ENCODE results near the gene LPIN2.
"Not testable (repeated sequence)": the region's sequence is repeated elsewhere in the genome, so short reads cannot be mapped to it uniquely, and the experiment has no call there.

Gene LPIN2

GRCh38 chr18:3044931-3045698 lies 32.2 kb upstream of the LPIN2 start:
- peak; percentile 31 for DNase-seq

DNA sequence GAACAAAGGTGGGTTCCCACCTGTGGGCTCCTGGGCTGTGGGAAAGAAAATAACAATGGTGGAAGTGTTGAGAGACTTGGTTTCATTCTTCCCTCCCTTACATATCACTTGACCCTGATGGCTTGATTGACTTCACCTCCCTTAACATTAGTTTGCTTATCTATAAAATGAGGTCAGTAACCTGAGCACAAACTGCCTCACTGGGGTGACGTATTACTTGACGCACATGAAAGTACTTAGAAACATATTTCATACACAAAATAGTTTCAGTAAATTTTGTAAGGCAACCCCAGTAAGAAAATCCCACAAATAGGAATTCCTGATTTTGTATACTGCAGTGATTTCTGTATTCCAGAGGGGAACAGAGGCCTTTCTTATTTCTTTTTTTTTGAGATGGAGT lies 29.4 kb upstream of the LPIN2 start:
- no peak for DNase-seq

- DNase-seq, result no peak
Observed at GRCh38 chr18:3041843-3042242, 28.9 kb upstream of the LPIN2 start.

DNA sequence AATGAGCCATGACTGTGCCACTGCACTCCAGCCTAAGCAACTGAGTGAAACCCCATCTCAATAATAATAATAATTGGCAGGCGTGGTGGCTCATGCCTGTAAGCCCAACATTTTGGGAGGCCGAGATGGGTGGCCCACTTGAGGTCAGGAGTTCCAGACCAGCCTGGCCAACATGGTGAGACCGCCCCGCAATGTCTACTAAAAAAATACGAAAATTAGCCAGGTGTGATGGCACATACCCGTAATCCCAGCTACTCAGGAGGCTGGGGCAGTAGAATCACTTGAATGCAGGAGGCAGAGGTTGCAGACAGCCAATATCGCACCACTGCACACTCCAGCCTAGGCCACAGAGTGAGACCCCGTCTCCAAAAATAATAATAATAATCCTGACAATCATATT lies 27.9 kb upstream of the LPIN2 start:
- DNase-seq, result no peak

DNA sequence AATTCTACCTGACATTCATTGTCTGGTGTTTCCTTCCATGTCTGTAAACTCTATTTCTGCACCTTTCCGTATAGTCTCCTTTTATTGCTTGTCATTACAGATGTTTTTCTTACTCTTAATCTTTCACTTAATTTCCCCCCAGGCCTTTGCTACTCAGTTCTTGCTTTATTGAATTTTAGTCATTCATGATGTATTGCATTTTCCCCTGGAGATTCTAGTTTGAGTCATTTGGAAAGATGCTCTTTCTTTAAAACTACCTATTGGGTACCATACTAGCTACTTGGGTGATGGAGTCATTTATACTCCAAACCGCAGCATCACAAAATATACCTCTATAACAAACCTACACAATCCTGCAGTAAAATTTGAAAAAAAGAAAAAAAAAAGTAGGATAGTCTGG lies 27.2 kb upstream of the LPIN2 start:
- DNase-seq, result no peak

- peak; percentile 35 for DNase-seq
Observed at GRCh38 chr18:3037423-3037915, 24.5 kb upstream of the LPIN2 start.

DNA sequence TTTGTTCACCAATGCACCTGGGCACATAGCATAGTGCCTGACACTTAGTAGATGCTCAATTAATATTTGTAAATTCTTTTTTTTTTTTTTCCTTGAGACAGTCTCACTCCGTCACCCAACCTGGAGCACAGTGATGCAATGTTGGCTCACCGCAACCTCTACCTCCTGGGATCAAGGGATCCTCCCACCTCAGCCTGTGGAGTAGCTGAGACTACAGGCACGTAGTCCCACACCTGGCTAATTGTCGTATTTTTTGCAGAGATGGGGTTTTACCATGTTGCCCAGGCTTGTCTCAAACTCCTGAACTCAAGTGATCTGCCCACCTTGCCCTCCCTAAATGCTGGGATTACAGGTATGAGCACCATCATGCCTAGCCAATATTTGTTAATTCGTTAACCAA lies 23.2 kb upstream of the LPIN2 start:
- DNase-seq, result no peak

DNA sequence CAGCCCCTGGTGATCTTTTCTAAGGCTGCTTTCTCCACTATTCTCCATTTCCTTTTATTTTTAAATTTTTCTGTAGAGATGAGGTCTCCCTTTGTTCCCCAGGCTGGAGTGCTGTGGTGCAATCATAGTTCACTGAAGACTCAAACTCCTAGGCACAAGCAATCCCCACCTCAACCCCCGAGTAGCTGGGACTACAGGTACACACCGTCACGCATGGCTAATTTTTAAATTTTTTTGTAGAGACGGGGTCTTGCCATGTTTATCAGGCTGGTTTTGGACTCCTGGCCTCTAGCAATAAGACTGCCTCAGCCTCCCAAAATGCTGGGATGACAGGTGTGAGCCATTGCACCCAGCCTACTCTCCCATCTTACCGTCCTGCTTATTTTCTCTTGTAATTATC lies 22.7 kb upstream of the LPIN2 start:
- DNase-seq, result no peak

DNA sequence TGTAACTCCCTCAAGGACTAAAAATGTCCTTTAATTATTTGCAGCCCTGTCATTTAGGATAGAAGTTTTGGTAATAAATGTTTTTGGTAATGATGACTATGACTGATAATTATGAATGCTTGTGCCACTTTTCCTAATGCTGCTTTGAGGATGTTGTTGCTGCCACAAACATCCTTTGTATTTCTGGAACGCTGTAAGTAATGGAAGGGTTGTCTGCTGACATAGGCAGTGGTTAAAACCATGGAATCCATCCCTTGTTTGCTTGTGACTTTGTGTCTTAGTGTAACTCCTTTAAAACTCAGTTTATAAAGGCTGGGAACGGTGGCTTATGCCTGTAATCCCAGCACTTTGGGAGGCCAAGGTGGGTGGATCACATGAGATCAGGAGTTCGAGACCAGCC lies 19.8 kb upstream of the LPIN2 start:
- no peak for DNase-seq

- no peak for DNase-seq
Observed at GRCh38 chr18:3029215-3029952, 16.4 kb upstream of the LPIN2 start.

GRCh38 chr18:3028115-3028514 lies 15.2 kb upstream of the LPIN2 start:
- DNase-seq, result not testable (repeated sequence)

GRCh38 chr18:3027370-3027891 lies 14.5 kb upstream of the LPIN2 start:
- no peak for DNase-seq

GRCh38 chr18:3025544-3025943 lies 12.6 kb upstream of the LPIN2 start:
- DNase-seq, result no peak

DNA sequence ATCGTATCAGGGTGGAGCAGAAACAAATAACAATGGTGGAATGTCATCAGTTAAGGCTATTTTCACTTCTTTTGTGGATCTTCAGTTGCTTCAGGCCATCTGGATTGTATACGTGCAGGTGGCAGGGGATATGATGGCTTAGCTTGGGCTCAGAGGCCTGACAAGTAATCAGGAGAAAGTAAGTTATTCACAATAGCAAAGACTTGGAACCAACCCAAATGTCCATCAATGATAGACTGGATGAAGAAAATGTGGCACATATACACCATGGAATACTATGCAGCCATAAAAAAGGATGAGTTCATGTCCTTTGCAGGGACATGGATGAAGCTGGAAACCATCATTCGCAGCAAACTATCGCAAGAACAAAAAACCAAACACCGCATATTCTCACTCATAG lies 10.7 kb upstream of the LPIN2 start:
- DNase-seq, result not testable (repeated sequence)

DNA sequence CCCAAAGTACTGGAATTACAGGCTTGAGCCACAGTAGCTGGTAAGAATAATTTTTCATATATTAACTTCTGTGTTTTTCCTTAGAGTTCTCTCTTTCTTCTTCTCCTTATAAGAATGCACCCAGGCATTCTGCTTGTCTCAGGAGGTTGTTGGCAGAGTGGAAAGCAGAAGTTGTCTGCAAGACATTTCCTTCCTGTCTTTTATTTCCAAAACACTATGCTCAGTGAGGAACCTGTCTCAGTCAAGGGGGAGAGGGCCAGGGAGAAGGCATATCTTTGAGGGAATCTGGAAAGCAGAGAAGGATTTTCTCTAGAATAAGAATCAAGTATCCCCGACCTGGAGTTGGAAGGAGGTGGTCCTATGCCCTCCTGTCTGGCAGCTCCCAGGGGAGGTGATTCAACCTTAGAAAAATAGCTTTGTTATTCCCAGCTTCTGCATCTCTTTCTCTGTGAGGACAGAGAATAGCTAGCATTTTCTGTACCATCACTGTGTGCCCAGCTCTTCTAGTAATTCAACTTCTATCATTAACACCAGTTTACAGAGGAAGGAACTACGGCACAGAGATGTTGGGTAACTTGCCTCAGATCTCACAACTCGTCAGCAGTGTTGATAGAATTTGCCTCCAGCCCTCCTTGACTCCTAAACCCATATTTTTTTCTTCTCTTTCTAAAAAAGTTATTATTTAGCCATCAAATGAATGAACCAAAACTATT lies 3.8 kb upstream of the LPIN2 start:
- no peak for DNase-seq

DNA sequence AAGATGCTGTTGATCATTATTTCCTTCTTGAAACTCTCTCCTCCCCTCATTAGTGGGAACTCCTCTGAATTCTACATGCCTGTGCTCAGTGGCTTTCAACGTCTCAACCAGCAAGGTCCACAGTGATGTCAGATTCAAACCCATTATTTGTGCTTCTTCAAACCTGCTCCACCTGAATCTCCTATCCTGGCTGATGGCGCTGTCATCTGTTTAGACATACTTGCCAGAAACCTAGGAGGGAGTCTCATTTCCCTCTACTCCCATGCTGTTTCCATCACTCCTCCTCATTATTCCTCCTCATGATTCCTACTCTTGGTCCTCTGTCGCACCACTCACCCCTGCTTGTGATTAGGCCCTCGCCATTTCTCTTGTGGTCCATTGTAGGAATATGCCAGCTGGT lies 2.9 kb upstream of the LPIN2 start:
- DNase-seq, result no peak

DNA sequence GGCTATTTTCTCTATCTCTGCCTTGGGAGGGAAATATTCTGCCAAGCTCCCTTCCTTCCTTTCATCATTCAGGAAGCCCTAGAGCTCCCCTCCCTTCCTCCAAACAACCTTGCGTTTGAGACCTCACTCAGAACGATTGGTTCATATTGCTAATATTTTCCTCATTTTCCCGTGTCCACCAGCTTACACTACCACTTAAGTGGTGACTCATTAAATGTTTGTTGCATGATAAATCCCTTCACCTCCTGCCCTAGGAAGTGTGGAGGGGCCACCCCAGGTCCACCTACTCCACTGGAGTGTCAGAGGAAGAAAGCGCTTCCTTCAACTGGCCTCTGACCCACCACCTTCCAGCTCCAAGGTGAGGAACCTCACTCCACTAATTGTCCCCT lies 2.3 kb upstream of the LPIN2 start:
- DNase-seq, result no peak

GRCh38 chr18:3014503-3015203 lies 1.7 kb upstream of the LPIN2 start:
- no peak for DNase-seq

GRCh38 chr18:3012136-3013023 lies 564 bp downstream of the LPIN2 start:
- peak; percentile 44 for DNase-seq

DNA sequence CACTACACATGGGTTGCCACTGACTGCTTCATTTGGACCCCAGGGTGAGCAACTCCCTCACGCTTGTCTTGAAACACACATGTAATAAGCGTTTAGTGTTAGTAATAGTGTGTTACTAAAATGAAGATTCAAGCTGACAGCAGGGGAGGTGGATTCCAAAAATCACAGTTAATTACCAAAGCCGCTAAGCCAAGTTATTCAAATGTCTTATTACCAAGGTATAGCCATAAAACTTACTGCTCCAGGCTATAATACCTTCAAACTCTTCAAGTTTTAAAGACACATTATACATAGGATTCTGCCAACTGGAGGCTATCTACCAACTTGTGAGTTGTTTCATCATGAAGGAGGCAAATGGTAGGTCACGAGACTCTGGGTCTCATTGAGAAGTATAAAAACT lies 2.9 kb downstream of the LPIN2 start:
- DNase-seq, result no peak

DNA sequence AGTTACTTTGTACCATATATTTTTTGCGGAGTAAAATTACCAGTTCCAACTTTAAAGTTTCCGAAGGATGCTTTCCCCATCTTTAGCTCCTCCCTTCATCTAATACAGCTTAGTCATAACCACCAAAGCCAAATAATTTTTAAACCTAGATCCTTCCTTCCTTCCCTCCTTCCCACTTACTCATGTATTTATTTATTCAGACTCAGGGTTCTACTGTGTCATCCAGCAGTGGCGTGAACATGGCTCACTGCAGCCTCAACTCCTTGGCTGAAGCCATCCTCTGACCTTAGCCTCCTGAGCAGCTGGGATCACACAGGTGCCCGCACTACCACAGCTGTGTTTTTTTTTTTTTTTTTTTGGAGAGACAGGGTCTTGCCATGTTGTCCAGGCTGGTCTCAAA lies 4.4 kb downstream of the LPIN2 start:
- no peak for DNase-seq

GRCh38 chr18:3007491-3007890 lies 5.5 kb downstream of the LPIN2 start:
- no peak for DNase-seq

Measured in NCI-H774 (cell line).